Breast epithelium (tissue), 3 donors: ENCODE results near the gene DCAF15.

Experiments used
- POLR2A ChIP-seq: fragments of 450-650 bp; IDR thresholded peaks from one replicate; pipeline ENCODE4 v1.6.1; 2016; ENCODE audit warnings: antibody characterized with exemption, mild to moderate bottlenecking, moderate library complexity
- TF ChIP-seq, protein P1 (sequence below), 3 donors: fragments of 450-650 bp; IDR thresholded peaks; one replicate each; pipeline ENCODE4 v1.5.1; 2016 to 2017; ENCODE audit warnings: antibody characterized with exemption in 3 of 3, mild to moderate bottlenecking in 3 of 3, moderate library complexity in 3 of 3

- TF ChIP-seq, protein P1, sequence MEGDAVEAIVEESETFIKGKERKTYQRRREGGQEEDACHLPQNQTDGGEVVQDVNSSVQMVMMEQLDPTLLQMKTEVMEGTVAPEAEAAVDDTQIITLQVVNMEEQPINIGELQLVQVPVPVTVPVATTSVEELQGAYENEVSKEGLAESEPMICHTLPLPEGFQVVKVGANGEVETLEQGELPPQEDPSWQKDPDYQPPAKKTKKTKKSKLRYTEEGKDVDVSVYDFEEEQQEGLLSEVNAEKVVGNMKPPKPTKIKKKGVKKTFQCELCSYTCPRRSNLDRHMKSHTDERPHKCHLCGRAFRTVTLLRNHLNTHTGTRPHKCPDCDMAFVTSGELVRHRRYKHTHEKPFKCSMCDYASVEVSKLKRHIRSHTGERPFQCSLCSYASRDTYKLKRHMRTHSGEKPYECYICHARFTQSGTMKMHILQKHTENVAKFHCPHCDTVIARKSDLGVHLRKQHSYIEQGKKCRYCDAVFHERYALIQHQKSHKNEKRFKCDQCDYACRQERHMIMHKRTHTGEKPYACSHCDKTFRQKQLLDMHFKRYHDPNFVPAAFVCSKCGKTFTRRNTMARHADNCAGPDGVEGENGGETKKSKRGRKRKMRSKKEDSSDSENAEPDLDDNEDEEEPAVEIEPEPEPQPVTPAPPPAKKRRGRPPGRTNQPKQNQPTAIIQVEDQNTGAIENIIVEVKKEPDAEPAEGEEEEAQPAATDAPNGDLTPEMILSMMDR (IDR thresholded peaks at IDR 0.05): no peak
- TF ChIP-seq POLR2A: no peak
Observed at GRCh38 chr19:13929956-13930355, 22.4 kb upstream of the DCAF15 start.
